ENCODE measurements around the gene PRKAG2.

The PRKAG2 gene

GRCh38 chr7:151886783-151887182 lies 9.9 kb upstream of the PRKAG2 start:
- ChIA-PET POLR2A (no interaction called here), CTCF (no interaction called here)
- no peak for DNase-seq (ENCODE audit: extremely low spot score)
- TF ChIP-seq, protein P1, sequence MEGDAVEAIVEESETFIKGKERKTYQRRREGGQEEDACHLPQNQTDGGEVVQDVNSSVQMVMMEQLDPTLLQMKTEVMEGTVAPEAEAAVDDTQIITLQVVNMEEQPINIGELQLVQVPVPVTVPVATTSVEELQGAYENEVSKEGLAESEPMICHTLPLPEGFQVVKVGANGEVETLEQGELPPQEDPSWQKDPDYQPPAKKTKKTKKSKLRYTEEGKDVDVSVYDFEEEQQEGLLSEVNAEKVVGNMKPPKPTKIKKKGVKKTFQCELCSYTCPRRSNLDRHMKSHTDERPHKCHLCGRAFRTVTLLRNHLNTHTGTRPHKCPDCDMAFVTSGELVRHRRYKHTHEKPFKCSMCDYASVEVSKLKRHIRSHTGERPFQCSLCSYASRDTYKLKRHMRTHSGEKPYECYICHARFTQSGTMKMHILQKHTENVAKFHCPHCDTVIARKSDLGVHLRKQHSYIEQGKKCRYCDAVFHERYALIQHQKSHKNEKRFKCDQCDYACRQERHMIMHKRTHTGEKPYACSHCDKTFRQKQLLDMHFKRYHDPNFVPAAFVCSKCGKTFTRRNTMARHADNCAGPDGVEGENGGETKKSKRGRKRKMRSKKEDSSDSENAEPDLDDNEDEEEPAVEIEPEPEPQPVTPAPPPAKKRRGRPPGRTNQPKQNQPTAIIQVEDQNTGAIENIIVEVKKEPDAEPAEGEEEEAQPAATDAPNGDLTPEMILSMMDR (IDR thresholded peaks at IDR 0.05; ENCODE audit: control extremely low read depth, extremely low read depth, low read depth, missing control alignments) = no peak

DNA sequence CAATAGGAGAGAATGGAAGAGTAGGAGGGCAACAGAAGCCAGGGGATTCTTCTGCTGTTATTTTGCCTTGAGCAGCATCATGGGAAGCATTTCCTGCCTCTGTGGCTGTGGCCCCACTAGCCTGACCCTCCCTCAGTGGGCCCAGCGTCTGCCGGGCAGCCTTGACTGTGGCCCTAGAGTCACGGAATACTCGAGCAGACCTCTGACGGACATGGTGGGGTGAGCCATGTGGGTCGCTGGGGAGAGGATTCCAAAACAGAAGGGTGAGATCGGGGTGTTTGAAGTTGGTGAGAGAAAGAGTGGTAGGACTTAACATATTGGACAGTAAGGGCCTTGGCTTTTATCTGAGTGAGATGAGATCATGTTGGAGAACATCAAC lies 8.3 kb upstream of the PRKAG2 start:
- POLR2A ChIA-PET = no interaction called here
- CTCF ChIA-PET = no interaction called here
- TF ChIP-seq, protein P1 (IDR thresholded peaks at IDR 0.05; ENCODE audit: control extremely low read depth, extremely low read depth, low read depth, missing control alignments) = no peak
- DNase-seq (ENCODE audit: extremely low spot score) = no peak

DNA sequence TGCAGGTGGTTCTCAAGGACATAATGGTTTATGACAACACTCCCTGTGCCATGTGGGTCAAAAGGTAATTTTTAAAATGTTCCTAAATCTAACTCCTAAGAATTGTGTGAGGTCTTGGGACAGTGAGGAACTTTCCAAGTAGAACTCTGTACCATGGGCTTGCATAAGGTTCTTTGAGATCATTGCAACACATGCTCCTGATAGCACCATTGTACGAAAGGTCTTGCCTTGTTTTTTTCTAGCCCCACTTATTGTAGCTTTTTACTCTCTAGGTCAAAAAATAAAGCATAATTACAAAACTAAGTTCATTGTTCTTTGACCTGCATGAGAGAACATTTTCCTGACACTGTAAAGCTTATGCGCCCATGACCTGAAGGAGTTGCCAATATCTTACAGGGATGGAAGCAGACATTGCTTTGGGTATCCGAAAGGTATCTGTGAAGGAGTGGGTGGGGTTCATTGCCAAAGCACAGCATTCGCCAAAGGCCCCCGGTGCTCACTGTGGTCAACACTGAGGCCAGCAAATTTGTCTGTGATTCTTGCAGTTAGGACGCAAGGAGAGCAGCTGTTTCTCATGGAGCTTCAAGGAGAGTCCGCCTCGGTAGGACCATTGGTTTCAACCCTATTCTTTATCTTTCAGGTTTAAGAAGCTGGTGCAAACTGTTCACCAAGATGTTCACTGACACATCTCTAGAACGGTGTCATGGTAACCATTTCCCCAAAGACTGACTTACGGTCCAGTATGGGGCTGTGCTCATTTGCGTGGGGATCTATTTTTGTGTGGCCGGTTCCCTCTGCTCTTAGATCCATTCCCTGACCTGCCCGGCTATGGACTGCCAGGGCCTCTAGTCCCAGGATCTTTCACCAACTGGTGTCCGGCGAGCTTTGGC lies 7.6 kb upstream of the PRKAG2 start:
- TF ChIP-seq, protein P1 (IDR thresholded peaks at IDR 0.05; ENCODE audit: control extremely low read depth, extremely low read depth, low read depth, missing control alignments) = no peak
- DNase-seq (ENCODE audit: extremely low spot score) = no peak
- POLR2A ChIA-PET = no interaction called here
- CTCF ChIA-PET = interaction anchor here (0.9 to 2.4 kb wide), 2 partner anchors 11 to 48 kb away, joined by 3 to 5 read pairs; no protein-coding TSS in a partner anchor

GRCh38 chr7:151883857-151884256 lies 6.9 kb upstream of the PRKAG2 start:
- CTCF ChIA-PET = interaction anchor here (0.9 to 2.4 kb wide), 2 partner anchors 12 to 49 kb away, joined by 3 to 5 read pairs; no protein-coding TSS in a partner anchor
- TF ChIP-seq, protein P1 (IDR thresholded peaks at IDR 0.05; ENCODE audit: control extremely low read depth, extremely low read depth, low read depth, missing control alignments) = no peak
- POLR2A ChIA-PET = no interaction called here
- DNase-seq (ENCODE audit: extremely low spot score) = no peak

DNA sequence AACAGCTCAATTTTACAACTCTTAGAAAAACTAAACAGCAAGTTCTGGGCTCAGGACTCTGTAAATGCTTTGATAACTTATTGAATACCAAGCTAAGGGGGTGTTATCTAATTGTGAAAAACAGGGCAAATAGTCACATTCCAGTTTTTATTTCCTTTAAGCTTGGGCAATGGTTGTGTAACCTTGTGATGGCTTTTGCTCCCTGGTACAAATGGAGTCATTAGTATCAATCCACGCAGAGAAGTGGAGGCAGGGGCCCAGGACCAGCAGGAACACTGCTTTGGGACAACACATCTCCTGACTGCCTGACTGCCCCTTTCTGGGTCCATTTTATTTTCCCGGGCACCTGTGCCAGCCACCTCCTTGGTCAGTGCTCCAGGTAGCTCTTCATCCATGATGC lies 5.8 kb upstream of the PRKAG2 start:
- TF ChIP-seq, protein P1 (IDR thresholded peaks at IDR 0.05; ENCODE audit: control extremely low read depth, extremely low read depth, low read depth, missing control alignments) = no peak
- no peak for DNase-seq (ENCODE audit: extremely low spot score)
- ChIA-PET POLR2A (no interaction called here), CTCF (interaction anchor here (0.7 to 2.4 kb wide), 4 partner anchors 17 to 433 kb away, joined by 3 to 5 read pairs (median 3); no protein-coding TSS in a partner anchor)

GRCh38 chr7:151880688-151881087 lies 3.8 kb upstream of the PRKAG2 start:
- CTCF ChIA-PET = interaction anchor here (1.9 kb wide), 1 partner anchor 10 kb away, joined by 5 read pairs; no protein-coding TSS in a partner anchor
- DNase-seq (ENCODE audit: extremely low spot score) = no peak
- POLR2A ChIA-PET = no interaction called here
- TF ChIP-seq, protein P1 (IDR thresholded peaks at IDR 0.05; ENCODE audit: control extremely low read depth, extremely low read depth, low read depth, missing control alignments) = no peak
